ENCODE measurements around the gene IFI27L2.

DNA sequence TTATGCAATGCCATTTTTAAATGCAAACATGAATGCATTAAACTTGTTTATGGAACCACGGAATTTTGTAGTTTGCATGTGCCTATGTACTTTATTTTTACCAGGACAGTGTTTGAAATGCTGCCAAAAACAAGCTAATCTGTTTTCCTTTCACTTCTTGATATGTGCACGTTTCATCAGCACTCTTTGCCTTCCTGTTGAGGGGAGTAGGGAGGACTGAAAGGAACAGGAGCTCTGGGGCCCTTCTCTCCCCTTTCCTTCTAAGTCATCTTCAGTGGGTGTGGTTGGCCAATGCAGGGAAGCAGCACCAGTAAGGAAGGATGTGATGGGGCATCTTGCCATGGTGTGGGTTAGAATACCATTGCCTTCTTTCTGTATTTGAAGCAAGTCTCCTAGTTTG is 32.6 kb upstream of the IFI27L2 start:
- TF ChIP-seq, protein P1, sequence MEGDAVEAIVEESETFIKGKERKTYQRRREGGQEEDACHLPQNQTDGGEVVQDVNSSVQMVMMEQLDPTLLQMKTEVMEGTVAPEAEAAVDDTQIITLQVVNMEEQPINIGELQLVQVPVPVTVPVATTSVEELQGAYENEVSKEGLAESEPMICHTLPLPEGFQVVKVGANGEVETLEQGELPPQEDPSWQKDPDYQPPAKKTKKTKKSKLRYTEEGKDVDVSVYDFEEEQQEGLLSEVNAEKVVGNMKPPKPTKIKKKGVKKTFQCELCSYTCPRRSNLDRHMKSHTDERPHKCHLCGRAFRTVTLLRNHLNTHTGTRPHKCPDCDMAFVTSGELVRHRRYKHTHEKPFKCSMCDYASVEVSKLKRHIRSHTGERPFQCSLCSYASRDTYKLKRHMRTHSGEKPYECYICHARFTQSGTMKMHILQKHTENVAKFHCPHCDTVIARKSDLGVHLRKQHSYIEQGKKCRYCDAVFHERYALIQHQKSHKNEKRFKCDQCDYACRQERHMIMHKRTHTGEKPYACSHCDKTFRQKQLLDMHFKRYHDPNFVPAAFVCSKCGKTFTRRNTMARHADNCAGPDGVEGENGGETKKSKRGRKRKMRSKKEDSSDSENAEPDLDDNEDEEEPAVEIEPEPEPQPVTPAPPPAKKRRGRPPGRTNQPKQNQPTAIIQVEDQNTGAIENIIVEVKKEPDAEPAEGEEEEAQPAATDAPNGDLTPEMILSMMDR (IDR thresholded peaks at IDR 0.05; ENCODE audit: insufficient read depth, low read depth, low read length), result no peak
- TF ChIP-seq EZH2 (IDR thresholded peaks at IDR 0.05; ENCODE audit: insufficient read depth, low read length), result no peak
